H1 (cell line): ENCODE results near the gene TTC33.

Source experiments
- CTCF ChIP-seq, 3 experiments: IDR thresholded peaks; 1 replicate in 2 of 3; 2 replicates in 1 of 3; pipeline versions ENCODE4 v1.5.1 to v1.6.1; 2011; ENCODE audit warnings: low read length in 3 of 3, mild to moderate bottlenecking in 3 of 3, inconsistent platforms in 2 of 3, low read depth in 1 of 3, moderate library complexity in 1 of 3; ENCODE audit not compliant: insufficient read depth in 1 of 3; ENCODE audit errors: control extremely low read depth in 1 of 3
- EZH2 ChIP-seq: fragments of 200-600 bp; sonication (generic); IDR thresholded peaks from 2 replicates; pipeline ENCODE4 v1.7.1; 2012; ENCODE audit warnings: low read depth, mild to moderate bottlenecking, moderate library complexity, low read length, inconsistent platforms; ENCODE audit not compliant: severe bottlenecking
- POLR2AphosphoS5 ChIP-seq: IDR thresholded peaks from 2 replicates; pipeline ENCODE4 v1.6.1; 2011; ENCODE audit warnings: low read depth, low read length
- SRF ChIP-seq: IDR thresholded peaks from 2 replicates; pipeline ENCODE4 v1.6.1; 2011; ENCODE audit warnings: mild to moderate bottlenecking, low read depth, low read length, moderate library complexity

- TF ChIP-seq CTCF (IDR thresholded peaks at IDR 0.05; ENCODE audit: control extremely low read depth in 1 of 3, insufficient read depth in 1 of 3, low read depth in 1 of 3, low read length in 3 of 3): no peak
- no peak for TF ChIP-seq SRF
- no peak for TF ChIP-seq EZH2
- no peak for TF ChIP-seq POLR2AphosphoS5
These were observed 253.9 kb downstream of the TTC33 start for GRCh38 chr5:40501711-40502444.
